Measurements from ENCODE around the gene HIPK2. TPM values are rescaled to one million over a fixed set of nuclear protein-coding genes. Genes with fewer than 3 reads are reported as not detected.

Gene HIPK2
- polyA plus RNA-seq, 3 donors: 1.6 to 12.1 (median 3.0) TPM

DNA sequence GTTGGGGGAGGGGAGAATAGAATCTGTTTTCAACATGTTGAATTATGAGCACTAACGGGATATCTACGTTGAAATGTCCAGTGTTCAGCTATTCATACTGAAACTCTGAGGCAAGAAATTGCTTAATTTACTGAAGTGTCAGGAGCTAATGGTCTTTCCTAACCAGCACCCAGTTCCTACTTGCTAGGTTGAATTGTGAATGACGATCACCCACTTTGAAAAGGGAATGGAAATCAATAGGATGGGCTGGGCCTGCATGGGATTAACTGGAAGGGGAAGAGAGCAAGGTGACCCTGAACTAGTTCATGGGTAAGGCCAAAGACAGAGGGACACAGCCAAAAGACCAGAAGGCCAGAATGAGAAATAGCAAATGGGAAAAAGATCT is 51.3 kb downstream of the HIPK2 start:
- H3K36me3 ChIP-seq (replicated peaks in 1 of 2; ENCODE audit: control insufficient read depth in 1 of 2, insufficient read depth in 2 of 2, low read length in 2 of 2): no peaks in the 10 kb centered on the region
- no peak overlapping the region for H2AFZ ChIP-seq (ENCODE audit: insufficient read depth, low read depth, low read length, poor library complexity, severe bottlenecking)
- peak overlapping the region in 1 of 3 experiments; percentile 54 for H3K4me3 ChIP-seq (replicated peaks in 1 of 3; ENCODE audit: low read depth in 2 of 3, low read length in 3 of 3)
- H3K9ac ChIP-seq (ENCODE audit: insufficient read depth, low read length, poor library complexity, severe bottlenecking): peak overlapping the region; percentile 72
- no peaks in the 10 kb centered on the region for H4K20me1 ChIP-seq (ENCODE audit: insufficient read depth, low read length)
- H3K27ac Mint-ChIP-seq: peak overlapping the region; percentile 96 to 100 (median 99)
- peaks cover 0 to 3% (median 0%) of the 10 kb centered on the region in 7 donors for H3K9me3 Mint-ChIP-seq
- no CpG with 5 or more reads among the region's 3 CpGs for WGBS (ENCODE audit: insufficient coverage)
- peaks cover 79% of the 10 kb centered on the region for H3K4me1 Mint-ChIP-seq
- no peaks in the 10 kb centered on the region for H3K9me3 ChIP-seq (replicated peaks in 1 of 2; ENCODE audit: control insufficient read depth in 1 of 2, insufficient read depth in 1 of 2, low read length in 2 of 2)
- peaks cover 96 to 99% of the 10 kb centered on the region in 2 donors for H3K4me1 ChIP-seq (ENCODE audit: control insufficient read depth in 1 of 2, insufficient read depth in 2 of 2, low read length in 2 of 2)
- peaks cover 0 to 4% (median 0%) of the 10 kb centered on the region in 3 donors for H3K27me3 Mint-ChIP-seq (ENCODE audit: low read depth in 3 of 3)
- intact Hi-C loops (cut with micrococcal nuclease): loop anchor here in 1 of 2 donors (5.0 kb wide), 1 partner anchor 79 kb away; no protein-coding TSS in a partner anchor
- peak overlapping the region; percentile 62 for H3K4me2 ChIP-seq (replicated peaks; ENCODE audit: extremely low read depth, low read length, poor library complexity, severe bottlenecking)
- peaks cover 15 to 24% of the 10 kb centered on the region in 2 donors for H3K36me3 Mint-ChIP-seq
- H3K79me2 ChIP-seq (ENCODE audit: insufficient read depth, low read length): peaks cover 86% of the 10 kb centered on the region
- H3K27me3 ChIP-seq (ENCODE audit: control insufficient read depth in 2 of 2, insufficient read depth in 2 of 2, low read length in 2 of 2): no peaks in the 10 kb centered on the region
- peak overlapping the region; percentile 86 to 93 for H3K27ac ChIP-seq (ENCODE audit: low read depth in 1 of 2, low read length in 2 of 2)
- TF ChIP-seq CTCF (IDR thresholded peaks at IDR 0.05): no peak
- DNase-seq: peak; percentile 76 to 92 (median 89)
- peak overlapping the region; percentile 51 to 85 for H3K4me3 Mint-ChIP-seq

DNA sequence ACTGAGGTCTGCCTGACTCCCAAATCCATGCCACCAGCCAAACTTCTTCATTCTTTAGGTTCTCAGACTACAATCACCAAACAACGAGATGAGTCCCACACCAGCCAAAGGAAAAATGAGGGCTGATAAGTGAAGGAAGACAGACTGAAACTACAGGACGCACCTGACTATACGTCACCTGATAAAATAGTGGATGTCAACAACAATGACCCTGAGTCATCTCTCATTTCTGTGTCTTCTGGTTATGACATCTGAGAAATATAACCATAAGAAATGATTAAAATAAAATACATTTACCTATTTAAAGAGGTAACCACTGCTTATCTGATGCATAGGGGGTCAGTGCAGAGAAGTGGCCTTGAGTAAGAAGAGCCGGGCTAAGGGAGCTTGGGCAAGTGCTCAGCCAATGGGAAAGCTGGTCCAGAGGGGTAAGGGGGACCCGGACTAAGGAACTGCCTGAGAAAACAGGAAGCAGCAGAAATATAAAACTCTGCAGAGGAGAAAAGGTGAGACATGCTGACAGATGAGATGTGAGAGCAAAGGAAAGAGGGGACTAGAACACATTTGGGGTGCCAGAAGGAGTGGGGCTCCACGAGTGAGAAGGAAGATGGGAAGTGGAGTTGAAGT is 51.8 kb downstream of the HIPK2 start:
- peaks cover 0 to 3% (median 0%) of the 10 kb centered on the region in 7 donors for H3K9me3 Mint-ChIP-seq
- peak; percentile 62 to 84 (median 74) for DNase-seq
- peak overlapping the region; percentile 96 to 100 (median 99) for H3K27ac Mint-ChIP-seq
- Histone ChIP-seq H3K27ac (ENCODE audit: low read depth in 1 of 2, low read length in 2 of 2) (peak overlapping the region; percentile 86 to 93), H3K4me2 (replicated peaks; ENCODE audit: extremely low read depth, low read length, poor library complexity, severe bottlenecking) (peak overlapping the region; percentile 62), H3K4me3 (replicated peaks in 1 of 3; ENCODE audit: low read depth in 2 of 3, low read length in 3 of 3) (peak overlapping the region in 1 of 3 experiments; percentile 54), H3K27me3 (ENCODE audit: control insufficient read depth in 2 of 2, insufficient read depth in 2 of 2, low read length in 2 of 2) (no peaks in the 10 kb centered on the region), H3K9me3 (replicated peaks in 1 of 2; ENCODE audit: control insufficient read depth in 1 of 2, insufficient read depth in 1 of 2, low read length in 2 of 2) (no peaks in the 10 kb centered on the region), H3K79me2 (ENCODE audit: insufficient read depth, low read length) (peaks cover 86% of the 10 kb centered on the region), H4K20me1 (ENCODE audit: insufficient read depth, low read length) (no peaks in the 10 kb centered on the region), H3K4me1 (ENCODE audit: control insufficient read depth in 1 of 2, insufficient read depth in 2 of 2, low read length in 2 of 2) (peaks cover 96 to 99% of the 10 kb centered on the region in 2 donors), H2AFZ (ENCODE audit: insufficient read depth, low read depth, low read length, poor library complexity, severe bottlenecking) (no peak overlapping the region), H3K9ac (ENCODE audit: insufficient read depth, low read length, poor library complexity, severe bottlenecking) (peak overlapping the region; percentile 72), H3K36me3 (replicated peaks in 1 of 2; ENCODE audit: control insufficient read depth in 1 of 2, insufficient read depth in 2 of 2, low read length in 2 of 2) (no peaks in the 10 kb centered on the region)
- TF ChIP-seq CTCF (IDR thresholded peaks at IDR 0.05): no peak
- H3K4me1 Mint-ChIP-seq: peaks cover 74% of the 10 kb centered on the region
- peaks cover 15 to 24% of the 10 kb centered on the region in 2 donors for H3K36me3 Mint-ChIP-seq
- 0% methylated on average over 3 of the region's 6 CpGs for WGBS (ENCODE audit: insufficient coverage)
- intact Hi-C loops (cut with micrococcal nuclease): loop anchor here in 1 of 2 donors (5.0 kb wide), 1 partner anchor 79 kb away; no protein-coding TSS in a partner anchor
- peak overlapping the region; percentile 43 to 85 for H3K4me3 Mint-ChIP-seq
- peaks cover 0 to 4% (median 0%) of the 10 kb centered on the region in 3 donors for H3K27me3 Mint-ChIP-seq (ENCODE audit: low read depth in 3 of 3)

All from CD14-positive monocyte (primary cell).